GM18519 (cell line): ENCODE measurements around the gene FBXL14.
"Not testable (repeated sequence)": the region's sequence is repeated elsewhere in the genome, so short reads cannot be mapped to it uniquely, and the experiment has no call there.

Experiments used
- ATAC-seq: cut with Tn5 transposase; IDR thresholded peaks from one replicate; pipeline ENCODE4 v1.9.1; 2021; ENCODE audit warnings: mild to moderate bottlenecking, moderate library complexity; ENCODE audit not compliant: unreplicated experiment, low FRiP score

The FBXL14 gene

GRCh38 chr12:1622406-1622805 lies 28.0 kb upstream of the FBXL14 start:
- no peak for ATAC-seq

DNA sequence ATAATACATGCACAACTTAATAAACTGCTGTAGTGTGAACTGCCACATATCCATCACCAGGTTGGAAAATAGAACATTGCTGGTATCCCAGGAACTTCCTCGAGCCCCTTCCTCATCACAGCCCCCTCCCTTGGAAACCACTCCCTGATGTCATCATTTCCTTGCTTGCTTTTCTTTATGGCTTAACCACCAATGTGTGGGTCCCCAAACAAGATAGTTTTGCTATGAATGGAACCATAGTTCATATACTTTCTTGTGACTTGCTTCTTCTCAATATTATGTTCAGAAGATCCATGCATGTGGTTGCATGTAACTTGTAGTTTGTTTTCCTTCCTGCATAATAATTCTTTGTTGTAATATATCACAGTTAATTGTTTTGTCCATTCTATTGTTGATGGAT lies 25.7 kb upstream of the FBXL14 start:
- no peak for ATAC-seq

DNA sequence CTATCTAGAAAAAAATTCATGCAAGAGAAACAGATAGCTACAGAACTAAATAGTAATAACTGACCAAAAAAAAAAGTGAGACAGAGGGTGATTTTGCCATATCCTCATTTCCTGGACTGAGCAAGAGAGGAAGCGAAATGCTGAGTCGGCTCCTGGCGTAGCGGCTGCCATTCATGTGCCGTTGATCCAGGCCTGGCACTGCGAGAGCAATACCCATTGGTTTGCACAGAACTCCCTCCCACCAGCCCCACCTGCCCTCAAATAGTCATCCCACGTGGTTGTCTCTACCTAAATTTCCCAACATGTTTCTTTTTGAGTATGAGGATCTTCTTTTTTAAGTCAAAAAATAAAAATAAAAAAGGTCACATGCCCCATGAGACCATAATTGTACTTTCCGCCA lies 25.2 kb upstream of the FBXL14 start:
- no peak for ATAC-seq

DNA sequence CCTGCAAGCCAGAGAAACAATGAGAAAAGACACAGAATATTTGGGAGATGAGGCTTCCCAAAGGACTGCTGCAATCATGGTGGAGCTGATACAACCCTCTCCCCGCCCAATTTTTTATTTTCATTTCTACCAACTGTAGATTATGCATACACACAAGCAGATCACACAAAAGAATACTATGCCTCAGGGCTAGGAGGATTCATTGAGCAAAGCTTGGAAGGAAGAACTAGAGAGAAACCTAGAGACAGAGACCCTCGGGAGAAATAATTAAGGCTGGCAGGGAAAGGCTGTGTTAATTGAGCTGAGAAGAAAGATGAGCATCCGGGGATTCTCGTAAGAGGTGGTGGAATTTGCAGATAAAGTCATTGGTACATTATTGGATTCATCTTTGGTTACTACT lies 24.8 kb upstream of the FBXL14 start:
- ATAC-seq = no peak

GRCh38 chr12:1618489-1618888 lies 24.1 kb upstream of the FBXL14 start:
- no peak for ATAC-seq

DNA sequence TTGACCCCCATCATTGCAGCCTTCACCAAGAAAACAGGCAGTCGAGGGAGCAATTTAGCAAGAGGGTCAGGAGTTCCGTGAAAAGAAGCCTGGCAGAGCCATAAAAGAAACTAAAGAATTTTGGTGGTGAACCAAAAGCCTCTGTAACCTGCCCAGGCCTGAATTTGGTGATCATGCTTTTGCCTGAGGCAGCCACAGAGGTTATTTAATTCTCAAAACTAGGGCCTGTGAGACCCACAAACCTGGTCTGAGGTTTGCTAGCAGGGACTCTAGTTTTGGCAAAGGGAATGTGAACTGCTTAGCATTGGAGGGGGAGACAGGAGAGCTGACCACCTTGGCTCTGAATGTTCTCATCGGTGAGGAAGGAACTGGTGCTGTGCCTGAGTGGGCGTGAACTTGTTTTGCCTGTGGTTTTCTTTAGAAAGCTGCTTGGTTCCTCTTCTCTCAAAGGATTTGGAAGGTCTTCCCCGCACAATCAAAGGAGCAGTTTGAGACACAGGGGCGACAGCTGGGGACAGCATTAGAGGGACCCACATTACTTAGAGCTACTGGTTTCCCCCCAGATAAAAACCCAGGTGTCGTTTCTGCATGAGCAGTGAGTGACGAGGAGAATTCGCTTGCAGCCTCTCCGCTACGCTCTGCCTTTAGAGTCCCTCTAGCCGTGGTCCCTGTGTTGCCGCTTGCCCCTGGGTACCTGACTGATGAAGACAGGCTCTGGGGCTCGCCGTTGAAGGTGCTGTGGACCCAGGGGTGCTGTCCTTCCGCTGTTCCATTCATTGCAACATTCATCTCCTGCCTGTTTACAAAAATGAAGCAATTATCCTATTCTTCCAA lies 22.1 kb upstream of the FBXL14 start:
- no peak for ATAC-seq

- ATAC-seq = no peak
These were observed 20.0 kb upstream of the FBXL14 start for GRCh38 chr12:1614360-1614759.

DNA sequence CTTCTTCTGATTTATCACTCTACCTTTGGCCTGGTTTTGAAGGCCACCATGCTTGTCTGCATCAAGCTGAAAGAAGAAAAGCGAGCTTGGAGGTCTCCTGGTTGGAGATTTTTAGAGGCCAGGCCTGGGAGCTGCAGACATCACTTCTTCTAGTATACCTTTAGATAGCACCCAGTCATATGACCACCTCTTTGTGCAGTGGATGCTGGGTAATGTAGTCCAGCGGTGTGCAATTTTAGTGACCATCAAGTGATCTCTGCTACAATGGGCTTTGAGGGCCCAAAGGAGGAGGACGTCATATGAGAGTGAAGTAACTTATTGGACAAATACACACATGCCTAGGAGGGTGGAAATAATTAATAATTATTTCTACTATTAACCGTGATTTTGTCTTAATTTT lies 19.5 kb upstream of the FBXL14 start:
- no peak for ATAC-seq

GRCh38 chr12:1611803-1612572 lies 17.6 kb upstream of the FBXL14 start:
- ATAC-seq = no peak

GRCh38 chr12:1610072-1610643 lies 15.8 kb upstream of the FBXL14 start:
- no peak for ATAC-seq

- ATAC-seq = no peak
These were observed 14.3 kb upstream of the FBXL14 start for GRCh38 chr12:1608713-1609119.

GRCh38 chr12:1607940-1608712 lies 13.7 kb upstream of the FBXL14 start:
- ATAC-seq = no peak

DNA sequence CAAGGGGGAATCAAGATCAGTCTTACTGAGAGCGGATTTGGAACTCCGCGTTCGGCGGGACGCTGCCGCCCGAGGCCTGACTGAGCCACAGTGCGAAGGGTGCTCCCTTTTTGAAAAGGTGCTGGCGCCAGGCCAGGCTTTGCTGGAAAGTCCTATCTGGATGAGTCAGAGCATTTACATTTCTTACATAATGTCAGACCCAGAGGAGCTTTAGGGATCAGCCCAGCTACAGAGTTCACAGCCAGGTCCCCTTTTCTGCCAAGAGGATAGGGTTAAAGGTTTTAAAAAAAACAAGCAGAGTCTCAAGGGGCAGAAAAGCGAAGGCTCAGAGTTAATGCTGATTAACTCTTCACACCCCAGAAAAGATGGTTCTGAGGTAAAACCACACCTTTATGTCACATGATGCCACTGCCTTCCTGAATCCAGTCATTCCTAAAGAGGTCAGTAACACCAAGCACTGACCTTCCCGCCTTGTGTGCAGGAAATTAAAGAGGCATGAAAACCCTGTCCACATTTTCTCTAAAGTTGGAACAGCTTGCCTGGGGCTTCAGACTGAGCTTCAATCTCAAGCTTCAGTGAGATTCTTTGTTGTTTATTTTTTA lies 11.7 kb upstream of the FBXL14 start:
- ATAC-seq = no peak

DNA sequence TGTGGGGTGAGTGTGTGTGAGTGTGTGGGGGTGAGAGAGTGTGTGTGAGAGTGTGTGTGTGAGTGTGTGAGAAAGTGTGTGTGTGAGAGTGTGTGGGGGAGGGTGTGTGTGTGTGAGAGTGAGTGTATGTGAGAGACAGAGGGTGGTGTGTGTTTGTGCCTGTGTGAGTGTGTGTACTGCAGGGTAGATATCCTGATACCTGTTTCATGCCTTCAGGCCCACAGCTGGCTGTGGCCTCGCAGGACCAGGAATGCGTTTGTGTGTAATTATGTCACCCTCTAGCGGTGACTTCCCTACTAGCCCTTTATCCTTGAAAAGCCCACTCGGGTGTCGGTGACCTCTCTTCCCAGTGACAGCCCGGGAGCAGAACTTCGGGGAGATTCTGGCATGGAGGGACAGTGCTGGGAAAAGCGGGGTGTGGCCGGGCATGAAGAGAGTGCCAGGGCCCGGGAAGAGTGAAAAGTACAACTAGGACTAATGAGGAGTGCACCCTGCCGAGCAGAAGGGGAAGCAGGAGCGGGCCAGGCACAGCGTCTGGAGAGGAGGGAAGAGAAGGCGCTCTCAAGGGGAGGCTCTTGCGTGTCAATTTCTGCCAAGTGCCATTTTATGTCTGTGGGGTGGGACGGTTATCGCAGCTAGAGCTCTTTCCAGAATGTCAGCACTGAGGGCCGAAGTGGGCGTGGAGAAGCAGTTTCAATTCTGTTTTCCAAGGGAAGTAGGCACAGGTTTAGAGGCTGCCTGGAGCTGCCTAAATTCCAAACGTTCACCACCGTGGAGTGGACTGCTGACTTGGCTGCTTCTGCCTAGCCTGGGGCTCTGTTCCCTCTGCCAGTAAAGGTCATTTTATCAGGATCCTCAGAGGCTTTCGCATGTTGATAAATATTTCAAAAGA lies 11.0 kb upstream of the FBXL14 start:
- no peak for ATAC-seq

- ATAC-seq = no peak
These were observed 10.1 kb upstream of the FBXL14 start for GRCh38 chr12:1604464-1604863.

GRCh38 chr12:1603269-1603993 lies 9.1 kb upstream of the FBXL14 start:
- ATAC-seq = no peak

DNA sequence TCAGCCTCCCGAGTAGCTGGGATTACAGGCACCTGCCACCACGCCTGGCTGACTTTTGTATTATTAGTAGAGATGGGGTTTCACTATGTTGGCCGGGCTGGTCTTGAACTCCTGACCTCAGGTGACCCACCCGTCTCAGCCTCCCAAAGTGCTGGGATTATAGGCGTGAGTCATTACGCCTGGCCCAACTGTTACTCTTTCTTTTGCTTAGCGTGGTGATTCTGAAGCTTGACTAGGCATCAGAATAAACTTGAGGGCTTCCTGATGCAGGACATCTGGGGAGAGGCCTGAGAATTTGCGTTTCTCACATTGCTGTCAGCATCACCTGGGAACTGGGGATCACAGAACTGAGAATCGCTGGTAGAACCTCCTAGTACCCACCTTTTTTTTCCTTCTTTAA lies 8.3 kb upstream of the FBXL14 start:
- not testable (repeated sequence) for ATAC-seq

- ATAC-seq = no peak
These were observed 4.4 kb upstream of the FBXL14 start for GRCh38 chr12:1598757-1599156.
